ENCODE data around the gene SDCBP2.

The SDCBP2 gene

DNA sequence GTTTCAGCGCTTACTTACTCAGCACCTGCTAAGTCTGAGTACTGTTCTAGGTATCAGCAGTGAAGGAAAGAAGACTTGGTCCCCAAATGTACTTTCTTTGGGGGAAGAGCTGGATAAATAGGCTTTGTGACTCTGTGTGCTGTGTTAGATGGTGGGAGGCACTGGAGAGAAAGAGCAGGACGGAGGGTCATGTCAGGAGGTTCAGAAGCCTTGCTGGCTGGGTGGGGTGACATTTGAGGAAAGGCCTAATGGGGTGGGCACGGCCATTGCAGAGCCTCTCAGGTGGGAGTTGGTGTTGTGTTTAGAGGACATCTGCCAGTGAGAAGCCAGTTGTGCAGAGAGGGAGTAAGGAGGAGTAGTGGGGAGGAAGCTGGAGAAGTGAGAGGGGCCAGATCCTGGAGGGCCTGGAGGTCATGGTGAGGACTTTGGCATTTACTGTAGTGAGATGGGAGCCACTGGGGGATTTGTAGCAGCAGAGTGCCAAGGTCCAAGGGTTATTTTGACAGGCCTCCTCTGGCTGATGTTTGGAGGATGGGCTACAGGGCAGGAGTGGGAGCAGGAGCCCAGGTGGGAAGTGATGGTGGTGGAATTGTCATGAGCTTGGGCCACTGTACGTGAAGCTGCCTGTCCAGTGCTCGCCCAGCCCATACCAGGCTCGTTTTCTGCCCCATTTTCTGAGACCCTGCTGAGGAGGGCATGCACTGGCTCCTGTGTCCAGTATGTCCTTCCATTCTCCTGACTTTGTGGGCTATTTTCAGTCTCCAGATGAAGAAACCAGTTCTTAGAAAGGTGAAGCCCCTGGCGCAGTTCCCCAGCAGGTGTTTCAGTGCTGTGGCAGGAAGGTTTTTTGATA lies 886 bp downstream of the SDCBP2 start:
- DNase-seq: no peak

DNA sequence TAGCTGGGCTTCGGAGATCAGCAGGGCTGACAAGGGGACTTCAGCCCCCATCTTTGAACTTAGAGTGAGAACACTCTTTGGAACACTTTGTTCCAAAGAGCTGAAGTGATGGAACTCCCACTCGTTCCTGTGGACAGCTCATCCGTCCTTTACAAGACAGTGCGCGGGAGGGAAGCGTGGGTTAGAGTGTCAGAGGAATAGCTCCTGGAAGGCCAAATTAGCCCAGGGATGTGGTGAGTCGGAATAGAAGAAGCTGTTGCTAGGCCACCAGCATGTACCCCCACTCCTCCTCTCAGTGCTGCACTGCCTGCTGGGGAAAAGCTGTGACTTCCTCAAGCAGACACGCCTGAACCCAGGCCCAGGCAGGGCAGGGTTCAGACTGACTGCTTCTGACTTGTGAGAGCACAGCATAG lies 1.7 kb downstream of the SDCBP2 start:
- DNase-seq: no peak

DNA sequence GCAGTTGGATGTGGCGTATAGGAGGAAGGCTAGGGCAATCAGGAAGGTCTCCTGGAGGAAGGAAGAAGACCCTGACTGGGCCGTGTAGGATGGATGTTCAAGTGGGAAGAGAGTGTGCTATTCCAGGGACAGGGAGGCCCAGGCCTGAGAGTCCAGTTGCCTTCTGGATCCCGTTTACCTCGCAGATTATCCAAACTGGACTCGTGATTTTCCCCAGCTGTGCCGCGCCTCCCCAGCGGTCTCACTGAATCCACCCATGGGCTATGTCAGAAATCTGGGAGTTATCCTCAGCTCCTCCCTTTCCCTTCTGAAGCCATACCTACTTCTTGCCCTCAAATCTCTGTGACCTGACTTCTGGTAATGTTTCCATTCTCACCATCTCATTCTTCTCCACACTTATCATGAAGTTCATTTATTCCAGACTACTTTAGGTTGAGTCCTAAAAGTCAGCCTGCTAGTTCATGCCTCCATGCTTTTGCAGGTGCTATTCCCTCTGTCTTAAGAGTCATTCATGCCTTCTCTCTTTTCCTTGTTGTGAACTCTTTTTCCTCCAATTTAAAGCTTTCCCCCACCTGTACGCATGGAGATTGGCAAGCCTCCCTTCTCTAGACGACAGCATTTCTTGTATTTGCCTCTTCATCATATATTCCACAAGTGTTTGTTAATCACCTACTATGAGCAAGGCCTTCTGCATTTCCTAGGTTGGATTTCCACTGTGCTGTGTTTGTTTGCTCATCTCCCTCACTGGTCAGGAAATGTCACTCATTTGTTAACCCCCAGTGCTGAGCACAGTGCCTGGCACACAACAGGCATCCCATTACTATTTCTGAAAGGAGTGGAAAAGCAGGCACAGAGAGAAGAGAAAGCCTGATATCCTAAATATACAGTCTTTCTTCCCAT lies 2.7 kb downstream of the SDCBP2 start:
- DNase-seq: no peak

DNA sequence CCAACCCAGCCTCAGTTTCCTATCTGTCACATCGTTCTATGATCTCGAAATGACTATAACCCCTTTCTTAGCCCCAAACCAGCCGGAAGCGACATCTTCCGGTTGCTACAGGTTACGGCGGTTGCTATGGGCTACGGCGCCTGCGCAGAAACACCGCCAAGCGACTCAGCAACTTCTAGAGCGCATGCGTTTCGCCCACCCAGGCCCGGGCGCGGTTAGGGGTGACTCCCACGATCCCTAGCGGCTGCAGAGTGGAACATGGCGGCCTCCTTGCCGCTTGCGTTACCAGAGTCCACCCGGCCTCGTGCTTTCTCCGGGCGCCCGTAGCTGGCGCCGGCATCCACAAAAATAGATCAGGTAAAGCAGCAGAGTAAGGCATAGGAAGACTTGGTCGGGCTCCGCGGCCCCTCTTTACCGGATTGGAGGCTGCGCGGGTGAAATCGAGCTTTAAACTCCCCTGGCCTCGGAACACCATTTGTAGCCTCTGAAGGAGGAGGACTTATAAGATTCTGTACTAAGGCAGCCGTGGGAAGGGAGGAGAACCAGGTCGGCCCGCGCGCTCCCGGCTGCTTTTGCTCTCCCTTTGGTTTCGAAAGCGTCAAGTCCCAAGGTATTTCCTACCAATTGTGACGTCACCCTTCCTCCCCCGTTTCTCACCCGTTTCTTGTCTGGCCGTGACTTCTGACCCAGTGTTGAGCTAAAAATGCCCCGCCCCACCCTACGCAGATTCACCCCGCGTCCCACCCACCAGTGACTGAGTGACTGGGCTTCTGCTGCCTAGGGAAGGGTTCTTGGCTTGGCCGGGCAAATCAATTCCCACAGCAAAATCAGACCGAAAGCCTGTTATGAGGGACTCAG lies 3.5 kb downstream of the SDCBP2 start:
- peak; percentile 99 for DNase-seq

DNA sequence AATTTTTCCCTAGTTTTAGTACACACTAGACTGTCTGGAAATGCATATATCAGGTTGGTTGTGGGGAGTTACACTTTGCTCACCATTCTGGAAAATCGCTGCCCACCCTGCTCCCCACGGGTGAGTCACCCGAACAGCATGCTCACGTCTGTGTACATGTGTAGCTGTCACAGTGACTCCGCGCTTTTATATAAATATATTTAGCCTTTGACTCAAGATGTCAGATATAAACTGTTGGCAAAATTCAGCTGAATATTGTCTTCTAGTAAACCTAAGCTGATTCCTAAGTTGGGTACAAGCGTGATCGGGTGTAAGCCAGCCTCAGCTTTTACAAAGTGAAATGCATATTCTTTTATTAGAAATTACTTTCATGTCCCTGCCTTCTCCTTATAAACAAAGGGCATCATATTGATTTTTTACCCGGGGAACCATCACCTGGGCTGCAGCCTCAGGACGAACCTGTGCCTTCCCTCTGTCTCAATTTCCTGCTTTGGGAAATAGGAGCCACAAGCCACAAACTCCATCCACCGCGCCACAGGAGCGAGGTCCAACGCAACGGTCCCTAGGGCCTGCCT lies 4.3 kb downstream of the SDCBP2 start:
- DNase-seq: no peak

DNA sequence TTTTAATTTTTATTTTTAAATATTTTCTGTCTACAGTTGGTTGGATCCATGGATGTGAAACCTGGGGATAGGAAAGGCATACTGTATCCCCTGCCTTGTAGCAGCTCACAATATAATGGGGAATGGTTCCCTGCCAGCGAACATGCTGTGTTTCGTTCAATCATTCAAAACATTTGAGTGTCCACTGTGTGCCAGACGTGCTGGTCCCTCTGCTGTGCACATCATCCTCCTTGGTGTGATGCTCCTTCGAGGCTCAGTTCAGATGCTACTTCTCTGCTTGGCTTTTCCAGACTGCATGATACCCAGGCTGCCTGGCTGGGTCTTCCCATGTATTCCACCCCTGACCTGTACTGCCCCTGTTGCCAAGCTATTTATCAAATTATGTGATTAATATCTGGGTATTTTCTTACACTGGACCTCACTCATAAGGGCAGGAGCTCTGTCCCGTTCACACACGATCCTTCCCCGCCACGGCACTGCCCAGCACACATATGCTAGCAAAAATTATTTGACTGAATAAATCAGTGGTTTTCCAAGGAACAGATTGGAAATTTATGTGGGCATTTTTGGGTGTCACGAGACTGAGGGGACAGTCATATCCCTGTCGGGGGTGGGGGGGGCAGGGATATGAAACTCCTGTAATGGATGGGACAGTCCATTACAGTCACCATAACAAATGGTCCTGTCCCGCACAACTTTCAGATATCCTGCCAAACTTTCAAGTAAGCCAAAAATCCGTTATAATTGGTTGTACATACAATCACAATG lies 4.9 kb downstream of the SDCBP2 start:
- peak; percentile 22 for DNase-seq

DNA sequence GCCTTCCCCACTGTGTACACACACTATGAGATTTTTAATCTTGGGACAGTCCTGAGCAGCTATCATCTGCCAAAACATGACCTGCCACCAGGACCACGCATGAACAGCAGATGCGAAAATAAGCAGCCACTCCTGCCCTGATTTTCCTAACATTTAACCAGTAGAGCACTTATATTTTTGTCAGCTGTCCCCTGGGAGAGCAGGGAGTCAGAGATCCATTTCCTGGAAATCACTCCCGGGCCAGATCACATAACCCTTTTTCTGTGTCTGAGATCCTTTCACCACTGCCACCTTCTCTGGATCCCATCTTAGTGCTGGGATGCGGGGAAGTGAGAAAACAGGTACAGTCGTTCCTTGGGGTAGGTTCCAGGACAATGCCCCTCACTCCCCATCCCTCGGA lies 5.7 kb downstream of the SDCBP2 start:
- no peak for DNase-seq

DNA sequence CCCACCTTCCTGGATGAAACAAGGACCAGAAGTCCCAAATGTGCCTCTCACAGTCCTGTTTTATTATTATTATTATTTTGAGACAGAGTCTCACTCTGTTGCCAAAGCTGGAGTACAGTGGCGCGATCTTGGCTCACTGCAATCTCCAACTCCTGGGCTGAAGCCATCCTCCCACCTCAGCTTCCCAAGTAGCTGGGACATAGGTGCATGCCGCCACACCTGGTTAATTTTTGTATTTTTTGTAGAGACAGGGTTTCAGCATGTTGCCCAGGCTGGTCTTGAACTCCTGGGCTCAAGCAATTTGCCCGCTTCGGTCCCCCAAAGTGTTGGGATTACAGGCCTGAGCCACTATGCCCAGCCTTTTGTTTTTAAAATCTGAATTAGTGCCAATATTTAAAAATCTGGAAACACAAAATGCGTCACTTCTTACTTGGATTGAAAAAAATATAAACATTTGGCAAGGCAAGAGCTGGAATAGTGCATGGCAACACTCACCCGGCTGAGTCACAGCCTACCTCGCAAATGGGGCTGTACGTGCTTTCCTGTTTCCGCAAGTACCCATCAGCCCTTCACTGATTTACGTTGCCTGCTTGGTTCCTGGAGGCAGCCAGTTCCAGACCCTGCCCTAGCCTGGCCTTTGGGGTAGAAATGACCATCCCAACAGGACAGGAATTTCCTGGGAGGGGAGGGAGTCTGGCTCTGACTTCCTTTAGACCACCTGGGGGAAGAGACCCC lies 6.3 kb downstream of the SDCBP2 start:
- peak; percentile 21 for DNase-seq

DNA sequence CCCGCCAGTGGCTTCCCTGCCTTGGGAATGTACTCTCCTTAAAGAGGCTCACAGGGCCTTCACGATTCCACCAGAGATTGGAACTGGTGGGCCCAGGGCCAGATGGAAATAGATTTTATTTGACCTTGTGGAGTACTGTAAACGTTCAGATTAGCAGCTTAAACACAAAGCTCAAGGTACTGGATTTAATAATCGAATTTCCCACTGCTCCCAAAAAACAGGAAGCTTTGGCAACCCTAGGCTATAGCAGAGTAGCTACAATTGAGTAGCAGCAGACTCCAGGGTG lies 7.3 kb downstream of the SDCBP2 start:
- no peak for DNase-seq

DNA sequence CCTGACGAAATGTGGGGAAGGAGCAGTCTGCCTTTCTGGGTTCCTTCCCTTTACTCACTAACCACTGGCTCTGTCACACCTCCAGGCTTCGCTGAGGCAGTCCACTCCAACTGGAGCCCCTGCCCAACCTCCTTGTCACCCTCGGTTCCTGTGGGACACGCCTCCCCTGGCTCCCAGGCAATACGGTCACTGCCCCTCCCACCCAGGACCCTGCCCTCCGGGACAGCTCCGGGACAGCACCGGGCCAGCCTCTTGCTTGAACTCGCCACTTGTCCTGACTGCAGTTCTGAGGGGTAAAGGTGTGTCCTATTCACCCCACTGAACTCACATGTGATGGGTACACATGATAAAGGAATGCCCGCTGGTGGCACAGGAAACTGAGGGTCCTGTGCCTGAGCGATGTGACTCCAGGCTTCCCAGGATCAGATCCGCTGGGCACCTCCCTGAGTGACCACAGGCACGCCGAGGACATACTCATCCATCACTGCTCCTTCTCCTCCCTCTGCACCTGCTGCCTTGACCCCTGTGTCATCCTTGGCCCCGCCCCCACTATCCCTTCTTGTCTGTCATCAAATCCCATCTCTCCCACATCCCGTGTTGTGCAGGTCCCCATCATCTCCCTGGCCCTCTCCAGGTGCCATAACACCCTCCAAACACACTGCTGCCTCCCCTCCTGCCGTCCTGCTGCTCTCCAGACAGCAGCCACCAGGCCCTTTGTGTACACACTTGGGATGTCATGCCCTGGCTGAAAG lies 7.9 kb downstream of the SDCBP2 start:
- DNase-seq: no peak

DNA sequence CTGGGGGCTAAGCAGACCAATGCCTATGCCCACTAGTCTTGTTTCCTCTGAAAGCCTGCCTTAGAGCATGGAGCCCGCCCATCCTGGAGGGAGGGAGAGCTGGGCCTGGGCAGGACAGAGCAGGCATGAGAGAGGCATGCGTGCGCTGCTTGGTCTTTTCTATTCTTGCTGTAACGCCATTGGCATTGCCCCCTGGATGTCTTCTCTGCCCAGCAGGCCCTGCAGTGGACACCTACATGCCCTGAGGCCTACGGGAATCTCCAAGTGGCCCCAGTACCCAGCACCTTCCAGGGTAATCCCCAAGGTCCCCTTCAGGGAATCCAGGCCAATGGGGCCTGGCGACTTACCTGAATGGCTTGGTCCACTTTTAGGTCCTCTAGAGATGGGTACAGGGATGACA lies 8.9 kb downstream of the SDCBP2 start:
- no peak for DNase-seq

DNA sequence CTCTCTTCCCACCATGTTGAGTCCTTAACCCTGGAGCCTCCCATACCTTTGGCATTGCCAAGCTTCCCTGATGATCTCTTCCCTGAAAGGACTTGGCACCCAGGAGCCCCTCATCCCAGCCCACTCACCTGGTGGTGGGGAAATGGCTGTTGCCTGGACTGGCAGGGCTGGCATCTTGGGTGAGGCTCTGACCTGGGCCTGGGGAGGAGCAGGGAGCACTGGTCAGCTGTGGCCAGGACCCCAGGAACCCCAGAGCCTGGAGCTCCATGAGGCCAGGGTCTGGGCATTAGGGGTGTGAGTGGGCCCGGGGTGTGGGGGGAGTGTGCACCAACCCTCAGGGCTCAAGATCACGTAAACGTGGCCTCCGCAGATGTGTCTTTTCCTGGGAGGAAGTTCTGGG lies 9.5 kb downstream of the SDCBP2 start:
- DNase-seq: no peak

DNA sequence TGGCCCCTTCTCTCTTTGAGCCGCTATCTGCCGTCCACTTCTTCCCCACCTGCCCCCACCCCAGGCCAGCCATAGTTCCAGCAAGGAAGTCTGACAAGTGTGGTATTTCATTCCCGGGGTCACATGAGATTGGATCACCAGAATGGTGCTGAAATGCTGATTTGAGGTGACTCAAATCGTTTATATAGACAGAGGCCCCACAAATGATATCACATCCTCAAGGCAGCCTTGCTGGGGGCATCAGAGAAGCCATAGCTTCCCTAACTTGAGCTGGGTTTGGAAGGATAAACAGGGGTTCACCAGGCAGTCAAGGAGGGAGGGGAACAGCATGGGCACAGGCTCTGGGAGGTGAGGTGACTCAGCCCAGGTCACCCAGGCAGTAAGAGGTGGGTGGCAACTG lies 9.9 kb downstream of the SDCBP2 start:
- DNase-seq: no peak

DNA sequence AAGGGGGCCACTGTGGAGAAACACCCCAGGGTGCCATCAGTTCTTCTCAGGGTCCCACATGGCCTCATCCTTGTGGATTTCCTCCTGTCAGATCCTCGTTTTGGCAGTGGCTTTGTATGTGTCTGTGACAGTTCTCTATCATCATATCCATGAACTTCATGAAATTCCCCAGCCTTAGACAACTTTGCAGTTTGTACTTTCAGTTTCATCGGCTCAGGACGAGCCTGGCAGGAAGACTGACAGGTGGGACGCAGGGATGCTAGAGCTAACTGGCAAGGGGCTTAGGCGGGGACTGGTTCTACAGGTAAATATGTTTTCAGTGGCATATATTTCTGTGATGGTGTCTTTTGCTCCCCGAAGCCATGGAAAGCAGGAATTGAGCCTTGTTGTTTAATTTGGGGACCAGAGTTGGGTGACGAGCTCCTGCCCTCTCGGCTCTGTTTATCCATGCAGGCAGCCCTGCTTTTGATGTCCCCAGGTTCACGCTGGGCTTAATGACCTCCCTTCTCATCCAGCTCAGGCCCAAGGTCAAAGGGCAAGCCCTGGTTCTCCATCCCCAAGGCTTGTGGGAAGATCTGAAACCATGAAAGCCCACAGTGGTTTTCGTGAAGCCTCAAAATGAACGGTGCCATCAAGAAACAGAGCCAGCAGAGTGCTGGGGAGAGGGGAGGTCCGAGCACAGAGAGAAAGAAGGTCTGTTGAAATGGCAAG lies 11.2 kb downstream of the SDCBP2 start:
- DNase-seq: no peak

DNA sequence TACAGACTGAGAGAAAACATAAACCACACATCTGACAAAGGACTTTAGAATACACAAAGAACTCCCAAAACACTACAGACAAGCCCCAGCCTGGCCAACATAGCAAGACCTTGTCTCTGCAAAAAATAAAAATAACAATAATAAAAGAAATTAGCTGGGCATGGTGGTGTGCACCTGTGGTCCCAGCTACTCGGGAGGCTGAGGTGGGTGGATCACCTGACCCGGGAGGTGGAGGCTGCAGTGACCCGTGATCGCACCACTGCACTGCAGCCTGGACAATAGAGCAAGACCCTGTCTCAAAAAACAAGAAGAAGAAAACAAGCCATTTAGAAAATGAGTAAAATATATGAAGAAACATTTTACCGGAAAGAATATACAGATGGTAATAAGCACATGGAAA lies 13.1 kb downstream of the SDCBP2 start:
- no peak for DNase-seq

DNA sequence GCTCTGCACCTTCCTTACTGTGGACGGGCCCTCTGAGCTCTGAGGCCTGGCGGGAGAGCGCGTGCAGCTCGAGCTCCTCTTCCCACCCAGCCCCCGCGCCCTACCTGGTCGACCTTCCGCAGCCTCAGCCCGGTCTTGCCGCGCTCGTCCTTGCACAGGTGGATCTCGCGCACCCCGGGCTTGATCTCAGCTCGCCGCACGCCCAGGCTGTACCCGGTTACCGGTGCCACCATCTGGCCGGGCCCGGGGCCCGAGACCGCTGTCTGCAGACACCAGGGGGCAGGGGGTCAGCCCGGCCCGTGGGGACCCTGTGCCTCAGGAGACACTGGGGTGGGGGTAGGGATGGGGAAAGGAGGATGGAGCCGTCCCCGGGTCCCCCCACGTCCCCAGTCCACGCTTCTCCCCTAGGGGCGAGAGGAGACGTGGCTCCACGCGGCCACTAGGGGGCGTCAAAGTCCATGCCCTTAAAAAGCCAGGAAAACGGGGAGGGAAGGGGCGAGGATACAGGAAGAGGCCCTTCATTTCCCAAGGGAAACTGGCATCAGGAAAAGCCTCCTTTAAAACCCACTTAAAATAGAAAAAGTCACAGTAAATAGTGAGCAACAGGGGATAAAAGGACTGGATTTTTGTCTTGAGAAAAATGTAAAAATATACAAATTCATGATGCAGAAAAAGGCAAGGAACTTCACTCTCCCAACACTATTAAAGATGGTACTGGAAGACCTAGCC lies 15.5 kb downstream of the SDCBP2 start:
- peak; percentile 75 for DNase-seq

DNA sequence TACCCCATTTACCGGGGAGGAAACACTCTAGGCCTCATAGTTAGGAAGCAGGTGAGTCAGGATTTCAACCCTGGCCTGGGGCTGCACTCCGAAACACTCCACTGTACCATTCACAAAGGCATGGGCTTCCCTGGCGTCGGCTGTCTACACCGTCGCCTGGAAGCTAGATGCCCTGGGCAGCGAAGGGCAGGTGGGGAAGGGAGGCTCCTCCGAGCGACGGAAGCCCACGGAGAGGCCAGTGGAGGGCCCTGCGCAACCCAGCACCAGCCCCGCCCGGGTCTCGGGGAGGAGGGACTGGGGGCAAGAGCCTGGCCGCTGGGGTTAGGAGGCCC lies 16.1 kb downstream of the SDCBP2 start:
- no peak for DNase-seq

DNA sequence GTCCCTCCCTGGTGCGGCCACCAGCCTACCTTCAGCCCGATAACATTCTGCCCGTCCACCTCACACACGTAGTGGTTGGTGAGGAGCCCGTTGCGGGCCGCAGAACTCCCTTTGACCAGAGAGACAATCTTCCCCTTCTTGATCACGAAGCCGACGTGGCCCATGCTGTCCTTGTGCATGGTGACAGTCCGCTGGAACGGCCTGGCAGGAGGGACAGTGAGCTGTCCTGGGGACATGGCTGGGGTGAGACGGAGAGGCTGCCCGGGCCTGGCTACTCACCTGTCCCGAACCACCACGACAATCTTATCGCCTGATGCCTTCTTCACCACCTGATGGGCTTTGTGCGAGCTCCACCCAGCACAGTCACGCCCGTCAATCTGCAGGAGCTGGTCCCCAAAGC lies 16.6 kb downstream of the SDCBP2 start:
- no peak for DNase-seq

DNA sequence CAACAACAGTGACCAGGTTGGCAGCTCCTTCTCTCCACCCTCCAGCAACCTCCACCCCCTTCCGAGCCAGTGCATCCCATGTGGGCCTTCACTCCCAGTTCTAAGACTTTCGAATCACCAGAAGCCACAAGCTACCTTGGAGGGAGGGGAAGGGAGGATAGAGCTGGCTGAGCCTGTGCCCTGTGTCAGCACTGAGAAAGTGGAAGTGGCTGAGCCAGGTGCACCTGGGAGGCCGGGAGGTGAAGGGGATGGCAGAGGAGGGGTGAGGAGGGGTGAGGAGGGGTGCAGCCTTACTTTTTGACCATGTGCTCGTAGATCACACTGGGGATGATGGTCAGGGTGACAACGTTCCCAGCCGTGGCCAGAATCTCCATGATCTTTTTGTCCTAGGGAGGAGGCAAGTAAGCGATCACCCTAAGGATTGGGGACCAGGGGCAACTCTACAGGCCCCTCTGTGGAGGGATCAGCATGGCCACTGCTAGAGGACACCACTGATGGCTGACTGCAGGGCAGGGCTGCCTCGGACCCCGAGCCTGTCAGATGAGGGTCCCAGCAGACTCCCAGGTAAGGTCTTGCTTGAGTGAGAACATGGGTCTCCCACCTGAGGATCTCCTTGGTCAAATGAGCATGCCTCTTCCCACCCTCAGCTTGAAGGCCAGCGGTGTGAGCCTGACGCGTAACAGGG lies 18.3 kb downstream of the SDCBP2 start:
- DNase-seq: no peak
